Measurements from ENCODE around the gene CDC42SE2.

Gene CDC42SE2

DNA sequence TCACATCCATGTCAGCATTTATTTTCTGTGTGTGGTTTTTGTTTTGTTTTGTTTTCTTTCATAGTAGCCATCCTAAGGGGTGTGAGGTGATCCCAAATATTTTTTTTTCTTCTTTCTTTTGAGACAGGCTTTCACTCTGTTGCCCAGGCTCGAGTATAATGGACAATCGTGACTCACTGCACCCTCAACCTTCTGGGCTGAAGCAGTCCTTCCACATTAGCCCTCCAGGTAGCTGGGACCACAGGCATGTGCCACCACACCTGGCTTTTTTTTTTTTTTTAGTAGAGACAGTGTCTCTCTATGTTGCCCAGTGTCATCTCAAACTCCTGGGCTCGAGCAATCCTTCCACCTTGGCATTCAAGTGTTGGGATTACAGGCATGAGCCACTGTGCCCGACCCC is 59.1 kb downstream of the CDC42SE2 start:
- Histone ChIP-seq H3K4me3 (ENCODE audit: low read length) (no peak overlapping the region), H3K9me3 (ENCODE audit: insufficient read depth, low read length) (no peaks in the 10 kb centered on the region), H3K4me1 (ENCODE audit: low read length) (peaks cover 28% of the 10 kb centered on the region), H3K27ac (ENCODE audit: low read length) (no peak overlapping the region), H4K20me1 (ENCODE audit: insufficient read depth, low read length) (peaks cover 94% of the 10 kb centered on the region), H2AFZ (ENCODE audit: low read depth, low read length) (no peak overlapping the region), H3K36me3 (replicated peaks; ENCODE audit: low read depth, low read length) (peaks cover 36% of the 10 kb centered on the region), H3K4me2 (ENCODE audit: low read length) (no peak overlapping the region), H3K79me2 (ENCODE audit: low read length) (peaks cover 100% of the 10 kb centered on the region), H3K9ac (ENCODE audit: low read length) (no peak overlapping the region), H3K27me3 (ENCODE audit: low read depth, low read length) (no peaks in the 10 kb centered on the region)
- TF ChIP-seq, protein P1, sequence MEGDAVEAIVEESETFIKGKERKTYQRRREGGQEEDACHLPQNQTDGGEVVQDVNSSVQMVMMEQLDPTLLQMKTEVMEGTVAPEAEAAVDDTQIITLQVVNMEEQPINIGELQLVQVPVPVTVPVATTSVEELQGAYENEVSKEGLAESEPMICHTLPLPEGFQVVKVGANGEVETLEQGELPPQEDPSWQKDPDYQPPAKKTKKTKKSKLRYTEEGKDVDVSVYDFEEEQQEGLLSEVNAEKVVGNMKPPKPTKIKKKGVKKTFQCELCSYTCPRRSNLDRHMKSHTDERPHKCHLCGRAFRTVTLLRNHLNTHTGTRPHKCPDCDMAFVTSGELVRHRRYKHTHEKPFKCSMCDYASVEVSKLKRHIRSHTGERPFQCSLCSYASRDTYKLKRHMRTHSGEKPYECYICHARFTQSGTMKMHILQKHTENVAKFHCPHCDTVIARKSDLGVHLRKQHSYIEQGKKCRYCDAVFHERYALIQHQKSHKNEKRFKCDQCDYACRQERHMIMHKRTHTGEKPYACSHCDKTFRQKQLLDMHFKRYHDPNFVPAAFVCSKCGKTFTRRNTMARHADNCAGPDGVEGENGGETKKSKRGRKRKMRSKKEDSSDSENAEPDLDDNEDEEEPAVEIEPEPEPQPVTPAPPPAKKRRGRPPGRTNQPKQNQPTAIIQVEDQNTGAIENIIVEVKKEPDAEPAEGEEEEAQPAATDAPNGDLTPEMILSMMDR (IDR thresholded peaks at IDR 0.05; ENCODE audit: low read depth, low read length), result no peak
- TF ChIP-seq EZH2phosphoT487 (IDR thresholded peaks at IDR 0.05; ENCODE audit: low read depth), result no peak

DNA sequence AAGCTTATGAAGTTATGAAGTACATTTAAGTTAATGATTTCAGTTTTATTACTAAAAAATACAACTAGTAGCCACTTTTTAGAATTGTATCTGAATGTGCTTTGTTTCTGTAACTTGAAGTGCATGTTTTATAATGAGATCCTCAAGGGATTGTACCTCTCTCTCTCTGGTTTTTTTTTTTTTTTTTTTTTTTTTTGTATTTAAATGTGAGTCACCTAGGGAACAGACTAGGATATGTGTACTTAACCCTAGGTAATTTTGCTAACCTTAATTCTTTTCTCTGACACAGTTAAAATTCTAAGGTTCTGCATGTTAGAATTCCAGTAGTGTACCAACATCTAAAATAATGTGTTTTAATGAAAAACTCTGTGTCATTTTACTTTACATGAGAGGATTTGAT is 59.5 kb downstream of the CDC42SE2 start:
- TF ChIP-seq, protein P1 (IDR thresholded peaks at IDR 0.05; ENCODE audit: low read depth, low read length), result no peak
- no peak for TF ChIP-seq EZH2phosphoT487 (IDR thresholded peaks at IDR 0.05; ENCODE audit: low read depth)
- Histone ChIP-seq H3K9me3 (ENCODE audit: insufficient read depth, low read length) (no peaks in the 10 kb centered on the region), H3K4me3 (ENCODE audit: low read length) (no peak overlapping the region), H3K36me3 (replicated peaks; ENCODE audit: low read depth, low read length) (peaks cover 32% of the 10 kb centered on the region), H2AFZ (ENCODE audit: low read depth, low read length) (no peak overlapping the region), H3K79me2 (ENCODE audit: low read length) (peaks cover 100% of the 10 kb centered on the region), H4K20me1 (ENCODE audit: insufficient read depth, low read length) (peaks cover 94% of the 10 kb centered on the region), H3K4me2 (ENCODE audit: low read length) (no peak overlapping the region), H3K27me3 (ENCODE audit: low read depth, low read length) (no peaks in the 10 kb centered on the region), H3K4me1 (ENCODE audit: low read length) (peaks cover 31% of the 10 kb centered on the region), H3K9ac (ENCODE audit: low read length) (no peak overlapping the region), H3K27ac (ENCODE audit: low read length) (no peak overlapping the region)

DNA sequence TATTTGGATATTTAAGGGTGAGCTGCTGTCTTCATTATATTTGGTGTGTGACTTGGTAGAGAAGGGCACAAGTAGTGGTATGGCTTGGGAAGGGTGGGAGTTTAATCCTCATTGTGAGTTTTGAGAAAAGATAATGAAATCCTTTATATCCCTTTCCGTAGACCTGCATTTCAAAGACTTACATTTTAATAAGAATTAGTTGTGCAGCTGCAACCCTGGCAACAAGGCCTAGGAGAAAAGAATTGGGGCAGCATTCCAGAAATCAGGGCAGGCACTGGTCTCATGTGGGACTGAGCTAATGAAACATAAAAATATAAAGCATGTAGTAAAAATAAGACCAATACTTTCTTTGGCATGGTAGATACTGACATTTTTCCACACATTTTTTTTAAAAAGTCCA is 60.5 kb downstream of the CDC42SE2 start:
- no peak overlapping the region for H2AFZ ChIP-seq (ENCODE audit: low read depth, low read length)
- no peak overlapping the region for H3K9ac ChIP-seq (ENCODE audit: low read length)
- TF ChIP-seq, protein P1 (IDR thresholded peaks at IDR 0.05; ENCODE audit: low read depth, low read length), result no peak
- TF ChIP-seq EZH2phosphoT487 (IDR thresholded peaks at IDR 0.05; ENCODE audit: low read depth), result no peak
- peaks cover 27% of the 10 kb centered on the region for H3K36me3 ChIP-seq (replicated peaks; ENCODE audit: low read depth, low read length)
- peaks cover 38% of the 10 kb centered on the region for H3K4me1 ChIP-seq (ENCODE audit: low read length)
- H4K20me1 ChIP-seq (ENCODE audit: insufficient read depth, low read length), result peaks cover 94% of the 10 kb centered on the region
- H3K9me3 ChIP-seq (ENCODE audit: insufficient read depth, low read length), result no peaks in the 10 kb centered on the region
- no peak overlapping the region for H3K4me3 ChIP-seq (ENCODE audit: low read length)
- H3K27ac ChIP-seq (ENCODE audit: low read length), result no peak overlapping the region
- H3K79me2 ChIP-seq (ENCODE audit: low read length), result peaks cover 100% of the 10 kb centered on the region
- no peak overlapping the region for H3K4me2 ChIP-seq (ENCODE audit: low read length)
- no peaks in the 10 kb centered on the region for H3K27me3 ChIP-seq (ENCODE audit: low read depth, low read length)

DNA sequence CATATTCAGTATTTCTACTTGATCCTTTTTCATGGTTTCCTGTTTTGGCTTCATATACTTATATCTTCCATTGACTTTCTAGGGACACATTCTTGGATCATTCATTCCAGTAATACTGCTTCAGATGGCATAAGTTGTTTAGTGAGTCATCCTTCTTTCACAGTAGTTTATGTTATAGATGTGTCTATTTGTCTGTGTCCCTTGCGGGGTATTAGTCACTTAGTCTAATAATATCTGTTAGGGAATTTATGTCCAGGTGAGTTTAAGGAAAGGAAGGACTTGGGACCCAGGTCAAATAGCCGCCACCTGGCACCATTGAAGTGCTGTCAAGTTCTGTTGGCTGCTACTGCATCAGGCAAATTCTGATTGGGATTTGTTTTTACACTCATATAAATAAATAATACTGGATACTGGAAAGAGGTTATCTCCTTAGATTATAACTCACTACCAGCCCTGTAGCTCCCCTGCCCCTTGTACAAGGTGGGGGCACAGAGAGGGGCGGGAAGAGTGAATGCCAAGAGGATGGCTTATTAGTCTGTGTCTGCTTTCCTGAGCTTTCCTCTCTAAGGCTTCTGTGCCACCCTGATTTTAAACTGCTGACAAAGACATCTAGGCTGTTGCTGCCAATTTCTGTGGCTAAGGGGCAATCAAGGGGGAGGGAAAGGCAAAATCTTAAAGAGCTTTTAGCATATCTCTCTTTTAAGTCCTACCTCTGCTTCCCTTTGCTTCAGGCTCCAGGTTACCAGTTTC is 64.9 kb downstream of the CDC42SE2 start:
- H3K4me3 ChIP-seq (ENCODE audit: low read length), result no peak overlapping the region
- H3K27me3 ChIP-seq (ENCODE audit: low read depth, low read length), result no peaks in the 10 kb centered on the region
- peaks cover 20% of the 10 kb centered on the region for H3K36me3 ChIP-seq (replicated peaks; ENCODE audit: low read depth, low read length)
- H3K4me1 ChIP-seq (ENCODE audit: low read length), result peaks cover 14% of the 10 kb centered on the region
- H3K9me3 ChIP-seq (ENCODE audit: insufficient read depth, low read length), result no peaks in the 10 kb centered on the region
- TF ChIP-seq, protein P1 (IDR thresholded peaks at IDR 0.05; ENCODE audit: low read depth, low read length), result no peak
- TF ChIP-seq EZH2phosphoT487 (IDR thresholded peaks at IDR 0.05; ENCODE audit: low read depth), result no peak
- no peak overlapping the region for H3K9ac ChIP-seq (ENCODE audit: low read length)
- no peak overlapping the region for H3K4me2 ChIP-seq (ENCODE audit: low read length)
- H2AFZ ChIP-seq (ENCODE audit: low read depth, low read length), result no peak overlapping the region
- no peak overlapping the region for H3K27ac ChIP-seq (ENCODE audit: low read length)
- peaks cover 80% of the 10 kb centered on the region for H4K20me1 ChIP-seq (ENCODE audit: insufficient read depth, low read length)
- H3K79me2 ChIP-seq (ENCODE audit: low read length), result peaks cover 93% of the 10 kb centered on the region
